NB4 (cell line): ENCODE measurements around the gene SF3A1.
A peak's percentile ranks its signal among the peaks of the same experiment; 100 is the strongest.

Experiments used
- DNase-seq: peaks from one replicate; pipeline ENCODE4 v3.0.0; 2010; ENCODE audit warnings: low read depth
- H3K4me3 ChIP-seq: one replicate; pipeline ENCODE4 v1.5.1; 2011; ENCODE audit warnings: mild to moderate bottlenecking, low read depth, low read length, moderate library complexity
- MYC ChIP-seq: IDR thresholded peaks from 2 replicates; pipeline ENCODE4 v1.6.1; 2011; ENCODE audit warnings: low read depth, low read length
- POLR2A ChIP-seq: IDR thresholded peaks from 2 replicates; pipeline ENCODE4 v1.6.1; 2011; ENCODE audit warnings: mild to moderate bottlenecking; ENCODE audit not compliant: insufficient read length; ENCODE audit errors: extremely low read depth
- TF ChIP-seq, protein P1 (sequence below): IDR thresholded peaks from 2 replicates; pipeline ENCODE4 v1.6.1; 2011; ENCODE audit warnings: low read depth, low read length
- TF ChIP-seq, protein P2 (sequence below): IDR thresholded peaks from one replicate; pipeline ENCODE4 v1.5.1; 2012; ENCODE audit warnings: low read depth, low read length

SF3A1 gene

DNA sequence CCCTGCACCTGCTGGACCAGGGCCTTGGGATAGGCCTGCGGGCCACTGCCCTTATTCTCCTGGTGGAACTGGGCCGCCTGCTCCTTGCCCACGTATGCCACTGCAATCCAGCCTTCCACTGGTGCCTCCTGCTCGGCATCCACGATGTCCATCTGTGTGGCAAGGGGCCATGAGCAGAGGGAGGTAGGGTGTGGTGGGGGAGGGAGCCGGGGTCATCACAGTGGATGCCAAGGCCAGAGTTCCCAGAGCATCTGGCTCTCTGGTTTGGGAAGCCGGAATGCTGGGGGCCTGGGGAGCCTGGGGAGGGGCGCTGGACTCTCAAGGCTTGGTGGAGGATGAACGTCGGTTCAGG is 29.9 kb upstream of the SF3A1 start:
- TF ChIP-seq, protein P1, sequence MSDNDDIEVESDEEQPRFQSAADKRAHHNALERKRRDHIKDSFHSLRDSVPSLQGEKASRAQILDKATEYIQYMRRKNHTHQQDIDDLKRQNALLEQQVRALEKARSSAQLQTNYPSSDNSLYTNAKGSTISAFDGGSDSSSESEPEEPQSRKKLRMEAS, result no peak
- TF ChIP-seq POLR2A (no peak), MYC (no peak)
- TF ChIP-seq, protein P2, sequence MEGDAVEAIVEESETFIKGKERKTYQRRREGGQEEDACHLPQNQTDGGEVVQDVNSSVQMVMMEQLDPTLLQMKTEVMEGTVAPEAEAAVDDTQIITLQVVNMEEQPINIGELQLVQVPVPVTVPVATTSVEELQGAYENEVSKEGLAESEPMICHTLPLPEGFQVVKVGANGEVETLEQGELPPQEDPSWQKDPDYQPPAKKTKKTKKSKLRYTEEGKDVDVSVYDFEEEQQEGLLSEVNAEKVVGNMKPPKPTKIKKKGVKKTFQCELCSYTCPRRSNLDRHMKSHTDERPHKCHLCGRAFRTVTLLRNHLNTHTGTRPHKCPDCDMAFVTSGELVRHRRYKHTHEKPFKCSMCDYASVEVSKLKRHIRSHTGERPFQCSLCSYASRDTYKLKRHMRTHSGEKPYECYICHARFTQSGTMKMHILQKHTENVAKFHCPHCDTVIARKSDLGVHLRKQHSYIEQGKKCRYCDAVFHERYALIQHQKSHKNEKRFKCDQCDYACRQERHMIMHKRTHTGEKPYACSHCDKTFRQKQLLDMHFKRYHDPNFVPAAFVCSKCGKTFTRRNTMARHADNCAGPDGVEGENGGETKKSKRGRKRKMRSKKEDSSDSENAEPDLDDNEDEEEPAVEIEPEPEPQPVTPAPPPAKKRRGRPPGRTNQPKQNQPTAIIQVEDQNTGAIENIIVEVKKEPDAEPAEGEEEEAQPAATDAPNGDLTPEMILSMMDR, result no peak
- no peak for DNase-seq

DNA sequence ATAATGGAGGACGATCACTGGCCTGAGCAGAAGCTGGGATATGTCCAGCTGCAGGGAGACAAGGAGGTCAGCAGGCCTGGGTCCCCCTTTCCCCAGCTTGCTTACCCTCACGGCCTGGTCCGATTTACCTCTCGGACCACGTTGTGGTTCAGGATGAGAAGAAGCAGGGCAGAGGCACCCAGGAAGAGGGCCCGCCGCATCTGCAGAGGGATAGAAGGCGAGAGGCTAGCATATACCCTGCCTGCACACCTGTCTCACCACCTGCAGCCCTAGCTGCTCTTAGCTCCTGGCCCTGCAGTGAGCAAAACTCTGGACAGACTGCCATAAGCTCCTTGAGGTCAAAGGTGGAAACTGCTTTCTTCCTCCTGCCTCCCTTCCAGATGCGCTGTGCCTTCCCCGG is 29.2 kb upstream of the SF3A1 start:
- no peak for TF ChIP-seq MYC
- TF ChIP-seq, protein P2, result no peak
- TF ChIP-seq, protein P1, result no peak
- TF ChIP-seq POLR2A, result no peak
- no peak for DNase-seq
- H3K4me3 ChIP-seq, result no peak overlapping the region

More for the DNA sequence above, 29.9 kb upstream of the SF3A1 start:
- peak overlapping the region; percentile 49 for H3K4me3 ChIP-seq

DNA sequence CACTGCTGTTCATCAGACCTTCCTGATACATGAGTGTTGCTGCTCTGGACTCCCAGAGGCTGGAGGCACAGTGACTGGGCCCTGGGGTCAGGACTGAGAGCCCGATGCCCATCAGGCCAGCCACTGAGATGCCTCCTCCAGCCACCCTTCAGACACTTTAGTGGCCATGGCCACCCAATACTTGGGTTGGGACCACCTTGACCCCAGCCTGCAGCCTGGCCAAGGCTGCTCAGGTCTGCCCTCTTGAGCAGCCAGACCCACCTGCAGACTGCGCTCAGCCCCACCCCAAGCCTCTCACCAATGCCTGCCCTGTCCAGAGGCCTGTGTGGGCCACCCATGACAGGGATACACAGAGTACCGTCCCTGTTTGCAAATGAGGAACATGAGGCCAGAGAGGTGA is 26.4 kb upstream of the SF3A1 start:
- TF ChIP-seq, protein P1, result no peak
- TF ChIP-seq, protein P2, result no peak
- no peak for TF ChIP-seq MYC
- no peak for DNase-seq
- H3K4me3 ChIP-seq, result no peak overlapping the region

DNA sequence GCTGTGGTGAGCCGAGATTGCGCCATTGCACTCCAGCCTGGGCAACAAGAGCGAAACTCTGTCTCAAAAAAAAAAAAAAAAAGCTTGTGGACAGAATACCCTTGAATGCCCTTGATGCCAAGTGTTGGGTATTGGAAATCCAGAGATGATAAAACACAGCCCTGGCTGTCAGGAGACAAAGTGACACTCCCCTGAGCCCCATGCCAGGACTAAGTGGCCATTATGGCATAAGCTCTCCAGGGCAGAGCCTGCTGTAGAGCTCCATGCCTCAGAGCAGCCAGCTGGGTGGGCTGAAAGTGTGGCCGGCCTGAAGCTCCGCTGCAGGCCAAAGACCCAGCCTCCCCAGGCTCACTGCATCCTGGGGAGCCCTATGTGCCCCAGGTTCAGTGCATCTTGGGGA is 25.6 kb upstream of the SF3A1 start:
- no peak for TF ChIP-seq MYC
- TF ChIP-seq, protein P1, result no peak
- TF ChIP-seq, protein P2, result no peak
- no peak for TF ChIP-seq POLR2A
- no peak overlapping the region for H3K4me3 ChIP-seq
- no peak for DNase-seq

DNA sequence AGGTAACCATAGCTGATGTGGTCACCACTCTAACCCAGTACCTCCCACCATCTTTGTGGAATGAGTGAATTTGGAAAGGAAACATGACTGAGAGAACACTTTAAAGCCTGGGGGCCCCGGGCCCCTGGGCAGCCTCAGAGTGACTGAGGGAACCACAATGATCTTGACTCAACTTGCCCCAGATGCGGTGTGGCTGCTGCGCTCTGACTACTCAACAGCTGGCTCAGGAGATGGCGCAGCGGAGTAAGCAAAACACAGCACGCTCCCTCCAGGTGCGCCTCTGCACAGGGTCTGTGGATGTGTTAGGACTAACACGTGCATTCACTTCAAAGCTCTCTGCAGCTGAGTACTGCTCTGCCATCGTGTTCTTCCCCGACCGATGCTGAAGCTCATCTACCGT is 24.6 kb upstream of the SF3A1 start:
- DNase-seq, result no peak
- H3K4me3 ChIP-seq, result no peak overlapping the region
- TF ChIP-seq, protein P1, result no peak
- no peak for TF ChIP-seq POLR2A

DNA sequence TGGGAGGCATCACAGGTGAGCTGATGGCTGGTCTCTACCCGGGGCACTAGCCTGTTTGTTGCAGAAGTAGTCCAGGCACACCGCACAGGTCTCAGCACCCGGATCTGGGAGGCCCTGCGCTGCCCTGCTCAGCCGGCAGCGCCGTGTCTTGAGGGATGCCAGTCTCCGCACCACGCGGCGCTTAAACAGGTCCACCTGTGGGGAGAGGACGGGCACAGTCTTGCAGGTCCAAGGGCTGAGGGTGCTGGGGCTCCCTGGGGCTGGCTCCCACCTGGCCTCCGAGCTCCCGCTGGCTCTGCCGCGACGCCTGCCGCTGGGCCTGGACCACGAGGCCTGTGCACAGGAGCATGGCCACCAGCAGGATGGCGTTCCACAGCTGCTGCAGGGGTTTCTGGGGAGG is 23.3 kb upstream of the SF3A1 start:
- DNase-seq, result no peak
- H3K4me3 ChIP-seq, result no peak overlapping the region
- no peak for TF ChIP-seq POLR2A

DNA sequence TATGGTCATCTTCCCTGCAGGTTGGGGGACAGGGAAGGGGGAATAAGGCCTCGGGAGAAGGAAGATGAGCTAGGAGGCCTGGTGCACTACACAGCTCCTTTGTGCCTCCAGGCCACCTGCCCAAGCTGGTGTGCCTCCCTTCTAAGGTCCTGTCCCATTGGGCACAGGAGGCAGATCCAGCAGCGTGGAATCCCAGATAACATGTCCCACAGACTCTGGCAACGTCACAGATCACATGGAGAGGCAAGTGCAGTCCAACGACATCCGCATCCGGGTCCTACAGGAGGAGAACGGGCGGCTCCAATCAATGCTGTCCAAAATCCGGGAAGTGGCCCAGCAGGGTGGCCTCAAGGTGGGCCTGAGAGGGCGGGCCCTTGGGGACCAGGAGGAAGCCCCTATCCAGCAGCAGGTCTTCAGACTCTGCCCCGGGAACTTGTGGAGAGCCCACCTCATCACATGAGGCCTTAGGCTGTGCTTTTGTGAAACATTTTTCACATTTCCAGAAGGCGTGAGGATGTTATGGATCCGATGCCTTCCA is 18.7 kb upstream of the SF3A1 start:
- DNase-seq, result no peak
- no peak overlapping the region for H3K4me3 ChIP-seq
- TF ChIP-seq, protein P2, result no peak
- TF ChIP-seq POLR2A (no peak), MYC (no peak)
- TF ChIP-seq, protein P1, result no peak
